Neural crest cell (in vitro differentiated cells): ENCODE data around the gene CCDC32. TPM values are rescaled to one million over a fixed set of nuclear protein-coding genes. Genes with fewer than 3 reads are reported as not detected.

ENCODE experiments used
- DNase-seq: peaks from one replicate; pipeline ENCODE4 v3.0.0; 2021; ENCODE audit warnings: low read depth, mixed read lengths, low spot score
- H3K27ac Mint-ChIP-seq: one replicate; pipeline ENCODE4 v1.8.0; 2021; ENCODE audit warnings: mild to moderate bottlenecking, mixed read lengths; ENCODE audit not compliant: unreplicated experiment
- H3K27me3 Mint-ChIP-seq: 2 replicates; pipeline ENCODE4 v1.8.0; 2021; ENCODE audit warnings: low read depth, mild to moderate bottlenecking, mixed read lengths
- H3K36me3 Mint-ChIP-seq: 2 replicates; pipeline ENCODE4 v1.8.0; 2021; ENCODE audit warnings: low read depth, mild to moderate bottlenecking, mixed read lengths
- H3K4me1 Mint-ChIP-seq: 2 replicates; pipeline ENCODE4 v1.8.0; 2021; ENCODE audit warnings: mixed read lengths
- H3K4me3 Mint-ChIP-seq: one replicate; pipeline ENCODE4 v1.8.0; 2021; ENCODE audit warnings: mild to moderate bottlenecking, mixed read lengths
- H3K9me3 Mint-ChIP-seq: 2 replicates; pipeline ENCODE4 v1.8.0; 2021; ENCODE audit warnings: mixed read lengths
- CTCF ChIP-seq: fragments of 200-600 bp; sonication (generic); conservative IDR thresholded peaks from 2 replicates; pipeline ENCODE4 v1.5.0; 2021; ENCODE audit warnings: antibody characterized with exemption, mild to moderate bottlenecking
- total RNA-seq: library from RNA; stranded (reverse); gene quantifications from 2 replicates; pipeline ENCODE4 v1.2.1, GENCODE V29; 2021

CCDC32 gene
- total RNA-seq, 1 donor from 2014 or later = 19.9 TPM

DNA sequence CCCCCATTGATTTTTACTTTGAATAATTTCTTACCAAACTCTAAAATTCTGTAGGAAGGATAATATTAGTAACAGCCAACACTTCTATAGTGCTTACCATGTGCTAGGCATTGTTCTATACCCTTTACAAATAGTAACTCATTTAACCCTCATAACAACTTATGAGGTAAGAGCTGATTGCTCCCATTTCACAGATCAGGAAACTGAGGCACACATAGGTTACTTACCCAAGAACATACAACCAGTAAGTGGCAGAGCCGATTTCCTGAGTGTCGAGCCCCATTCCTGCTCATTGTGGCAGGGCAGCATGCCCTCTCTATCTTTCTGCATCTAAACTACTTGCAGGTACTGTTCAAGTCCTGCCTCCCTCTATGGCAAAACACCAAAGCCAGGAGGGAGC is 9.0 kb downstream of the CCDC32 start:
- no peak overlapping the region for H3K4me3 Mint-ChIP-seq
- H3K4me1 Mint-ChIP-seq = peaks cover 9% of the 10 kb centered on the region
- H3K9me3 Mint-ChIP-seq = no peaks in the 10 kb centered on the region
- H3K27me3 Mint-ChIP-seq = no peaks in the 10 kb centered on the region
- H3K27ac Mint-ChIP-seq = no peak overlapping the region
- no peak for TF ChIP-seq CTCF
- no peak for DNase-seq
- peaks cover 4% of the 10 kb centered on the region for H3K36me3 Mint-ChIP-seq

DNA sequence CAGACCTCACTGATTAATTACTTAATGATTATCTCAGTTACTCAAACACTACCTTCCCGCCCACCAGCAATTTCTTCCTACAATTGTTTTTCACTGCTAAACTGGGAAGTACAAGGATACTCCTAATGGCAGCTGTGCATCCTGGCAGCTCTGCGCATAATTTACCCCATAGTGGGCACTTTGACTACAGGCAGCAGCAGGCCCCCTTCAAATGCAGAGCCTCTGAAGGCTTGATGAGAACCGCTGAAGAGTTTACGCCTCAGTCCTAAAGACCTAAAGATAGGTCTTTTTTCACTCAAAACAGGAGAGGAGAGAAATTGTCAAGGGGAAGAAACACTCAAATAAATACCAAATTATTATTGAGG is 10.7 kb downstream of the CCDC32 start:
- Mint-ChIP-seq H3K36me3 (no peaks in the 10 kb centered on the region), H3K4me1 (peaks cover 9% of the 10 kb centered on the region), H3K9me3 (no peaks in the 10 kb centered on the region), H3K27me3 (no peaks in the 10 kb centered on the region), H3K27ac (no peak overlapping the region), H3K4me3 (no peak overlapping the region)
- TF ChIP-seq CTCF = no peak
- DNase-seq = no peak

GRCh38 chr15:40550341-40551037 is 14.4 kb downstream of the CCDC32 start:
- Mint-ChIP-seq H3K27ac (no peak overlapping the region), H3K27me3 (no peaks in the 10 kb centered on the region), H3K4me3 (no peak overlapping the region), H3K36me3 (no peaks in the 10 kb centered on the region), H3K4me1 (peaks cover 6% of the 10 kb centered on the region), H3K9me3 (no peaks in the 10 kb centered on the region)
- DNase-seq = no peak
- TF ChIP-seq CTCF = no peak

DNA sequence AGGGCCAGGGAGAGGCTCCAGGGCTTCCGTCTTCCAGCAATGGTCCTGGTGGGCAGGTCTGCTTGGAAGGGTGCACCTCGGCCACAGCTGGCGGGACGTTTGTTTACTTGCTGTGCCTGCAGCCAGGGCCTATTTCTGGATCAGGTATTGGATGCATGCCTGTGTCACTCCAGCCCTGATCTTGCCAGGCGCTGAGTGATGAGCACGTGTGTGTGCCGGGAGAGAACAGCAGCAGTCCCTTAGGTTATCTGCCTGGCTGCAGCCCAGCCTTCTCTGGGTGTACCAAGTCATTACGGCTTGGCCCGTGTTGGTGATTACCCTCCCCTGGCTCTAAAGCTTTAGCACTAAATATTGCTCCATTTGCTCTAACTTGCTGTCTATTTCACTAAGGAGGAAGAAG is 14.9 kb downstream of the CCDC32 start:
- H3K9me3 Mint-ChIP-seq = no peaks in the 10 kb centered on the region
- no peak overlapping the region for H3K27ac Mint-ChIP-seq
- H3K27me3 Mint-ChIP-seq = no peaks in the 10 kb centered on the region
- no peaks in the 10 kb centered on the region for H3K36me3 Mint-ChIP-seq
- H3K4me3 Mint-ChIP-seq = no peak overlapping the region
- DNase-seq = no peak
- peaks cover 6% of the 10 kb centered on the region for H3K4me1 Mint-ChIP-seq
- no peak for TF ChIP-seq CTCF

GRCh38 chr15:40548610-40549009 is 16.2 kb downstream of the CCDC32 start:
- Mint-ChIP-seq H3K36me3 (no peaks in the 10 kb centered on the region), H3K9me3 (no peaks in the 10 kb centered on the region), H3K27ac (no peak overlapping the region), H3K4me3 (no peak overlapping the region), H3K4me1 (no peaks in the 10 kb centered on the region), H3K27me3 (no peaks in the 10 kb centered on the region)
- no peak for TF ChIP-seq CTCF
- no peak for DNase-seq
